GM12892 (cell line): ENCODE results near the gene RASGRP1.

Experiments used
- POLR2AphosphoS5 ChIP-seq: IDR thresholded peaks from 2 replicates; pipeline ENCODE4 v1.6.1; 2011; ENCODE audit warnings: low read depth, low read length, control low read depth
- TAF1 ChIP-seq: IDR thresholded peaks from 2 replicates; pipeline ENCODE4 v1.6.1; 2011; ENCODE audit warnings: low read depth, mild to moderate bottlenecking, control low read depth, low read length, borderline replicate concordance

GRCh38 chr15:38587214-38587613 is 22.6 kb upstream of the RASGRP1 start:
- TF ChIP-seq TAF1 = no peak
- no peak for TF ChIP-seq POLR2AphosphoS5
